Measurements from ENCODE around the gene DDX19B. TPM values are rescaled to one million over a fixed set of nuclear protein-coding genes. Genes with fewer than 3 reads are reported as not detected.
"Not testable (repeated sequence)": the region's sequence is repeated elsewhere in the genome, so short reads cannot be mapped to it uniquely, and the experiment has no call there.

DDX19B gene
- total RNA-seq, 2 experiments from 2014 or later = 29.8 to 32.3 TPM

GRCh38 chr16:70337814-70338213 lies 38.8 kb downstream of the DDX19B start:
- peaks cover 6% of the 10 kb centered on the region for H3K36me3 Mint-ChIP-seq

GRCh38 chr16:70341600-70341999 lies 42.6 kb downstream of the DDX19B start:
- Mint-ChIP-seq H3K27me3 (no peaks in the 10 kb centered on the region), H3K9me3 (no peaks in the 10 kb centered on the region), H3K27ac (no peak overlapping the region), H3K4me1 (peaks cover 11% of the 10 kb centered on the region), H3K4me3 (no peak overlapping the region), H3K36me3 (peaks cover 4% of the 10 kb centered on the region)
- POLR2A ChIA-PET = no interaction called here
- DNase-seq (no peak), ATAC-seq (ENCODE audit: low read depth) (no peak)

More at GRCh38 chr16:70337814-70338213, 38.8 kb downstream of the DDX19B start:
- Mint-ChIP-seq H3K27ac (no peak overlapping the region), H3K4me1 (no peaks in the 10 kb centered on the region), H3K9me3 (no peaks in the 10 kb centered on the region), H3K27me3 (no peaks in the 10 kb centered on the region), H3K4me3 (no peak overlapping the region)
- DNase-seq (no peak), ATAC-seq (ENCODE audit: low read depth) (no peak)
- POLR2A ChIA-PET = interaction anchor here (1.0 kb wide), 1 partner anchor 50 kb away, joined by 3 read pairs; no protein-coding TSS in a partner anchor

GRCh38 chr16:70342016-70342415 lies 43.0 kb downstream of the DDX19B start:
- ATAC-seq (ENCODE audit: low read depth) (no peak), DNase-seq (no peak)
- Mint-ChIP-seq H3K27ac (no peak overlapping the region), H3K27me3 (no peaks in the 10 kb centered on the region), H3K9me3 (no peaks in the 10 kb centered on the region), H3K36me3 (peaks cover 4% of the 10 kb centered on the region), H3K4me3 (no peak overlapping the region), H3K4me1 (peaks cover 13% of the 10 kb centered on the region)
- POLR2A ChIA-PET = no interaction called here

GRCh38 chr16:70345840-70346239 lies 46.9 kb downstream of the DDX19B start:
- peaks cover 4% of the 10 kb centered on the region for H3K36me3 Mint-ChIP-seq
- H3K4me3 Mint-ChIP-seq = peak overlapping the region; percentile 97
- H3K27ac Mint-ChIP-seq = peak overlapping the region; percentile 98
- POLR2A ChIA-PET = interaction anchor here (0.6 to 4.0 kb wide), 19 partner anchors 9 to 389 kb away, joined by 3 to 32 read pairs (median 4); partner anchors contain the start of genes AARS1, DDX19B, EXOSC6 and PDPR
- no peak for ATAC-seq (ENCODE audit: low read depth)
- H3K4me1 Mint-ChIP-seq = peaks cover 30% of the 10 kb centered on the region
- H3K27me3 Mint-ChIP-seq = no peaks in the 10 kb centered on the region
- H3K9me3 Mint-ChIP-seq = no peaks in the 10 kb centered on the region
- no peak for DNase-seq

- ATAC-seq (ENCODE audit: low read depth) (no peak), DNase-seq (no peak)
- no peaks in the 10 kb centered on the region for H3K9me3 Mint-ChIP-seq
- no peak overlapping the region for H3K27ac Mint-ChIP-seq
- no peaks in the 10 kb centered on the region for H3K27me3 Mint-ChIP-seq
- POLR2A ChIA-PET = no interaction called here
- H3K4me3 Mint-ChIP-seq = no peak overlapping the region
- H3K4me1 Mint-ChIP-seq = peaks cover 30% of the 10 kb centered on the region
- peaks cover 9% of the 10 kb centered on the region for H3K36me3 Mint-ChIP-seq
Measured at GRCh38 chr16:70348991-70349390, 50.0 kb downstream of the DDX19B start.

GRCh38 chr16:70349783-70350182 lies 50.8 kb downstream of the DDX19B start:
- POLR2A ChIA-PET = no interaction called here
- peaks cover 30% of the 10 kb centered on the region for H3K4me1 Mint-ChIP-seq
- peaks cover 9% of the 10 kb centered on the region for H3K36me3 Mint-ChIP-seq
- DNase-seq (no peak), ATAC-seq (ENCODE audit: low read depth) (no peak)
- no peaks in the 10 kb centered on the region for H3K9me3 Mint-ChIP-seq
- no peak overlapping the region for H3K27ac Mint-ChIP-seq
- no peaks in the 10 kb centered on the region for H3K27me3 Mint-ChIP-seq
- no peak overlapping the region for H3K4me3 Mint-ChIP-seq

- POLR2A ChIA-PET = interaction anchor here (0.6 to 1.4 kb wide), 4 partner anchors 9 to 24 kb away, joined by 3 to 5 read pairs (median 3); partner anchors contain the start of gene DDX19A
Measured at GRCh38 chr16:70359552-70359951, 60.6 kb downstream of the DDX19B start.

GRCh38 chr16:70364399-70364798 lies 65.4 kb downstream of the DDX19B start:
- POLR2A ChIA-PET = interaction anchor here (0.6 kb wide), 1 partner anchor 202 kb away, joined by 3 read pairs; no protein-coding TSS in a partner anchor
- ATAC-seq (ENCODE audit: low read depth) = no peak
- H3K27ac Mint-ChIP-seq = no peak overlapping the region
- no peaks in the 10 kb centered on the region for H3K4me1 Mint-ChIP-seq
- no peaks in the 10 kb centered on the region for H3K9me3 Mint-ChIP-seq
- peaks cover 8% of the 10 kb centered on the region for H3K36me3 Mint-ChIP-seq
- H3K4me3 Mint-ChIP-seq = no peak overlapping the region
- no peak for DNase-seq
- no peaks in the 10 kb centered on the region for H3K27me3 Mint-ChIP-seq

More at GRCh38 chr16:70359552-70359951, 60.6 kb downstream of the DDX19B start:
- peaks cover 1% of the 10 kb centered on the region for H3K4me1 Mint-ChIP-seq
- ATAC-seq (ENCODE audit: low read depth) (no peak), DNase-seq (no peak)
- H3K9me3 Mint-ChIP-seq = no peaks in the 10 kb centered on the region
- peaks cover 12% of the 10 kb centered on the region for H3K36me3 Mint-ChIP-seq
- H3K27ac Mint-ChIP-seq = no peak overlapping the region
- H3K4me3 Mint-ChIP-seq = no peak overlapping the region
- H3K27me3 Mint-ChIP-seq = no peaks in the 10 kb centered on the region

GRCh38 chr16:70370145-70370544 lies 71.2 kb downstream of the DDX19B start:
- H3K27me3 Mint-ChIP-seq, H3K4me3 Mint-ChIP-seq, H3K9me3 Mint-ChIP-seq, H3K4me1 Mint-ChIP-seq: not testable (repeated sequence)
- POLR2A ChIA-PET = interaction anchor here (1.2 kb wide), 1 partner anchor 11 kb away, joined by 3 read pairs; no protein-coding TSS in a partner anchor
- ATAC-seq (ENCODE audit: low read depth) = peak; percentile 74
- Mint-ChIP-seq H3K36me3 (peaks cover 15% of the 10 kb centered on the region), H3K27ac (peak overlapping the region; percentile 58)
- DNase-seq = peak; percentile 51

- no peak for DNase-seq
- H3K36me3 Mint-ChIP-seq = peaks cover 14% of the 10 kb centered on the region
- ATAC-seq (ENCODE audit: low read depth) = no peak
- H3K4me1 Mint-ChIP-seq = peaks cover 5% of the 10 kb centered on the region
- no peak overlapping the region for H3K4me3 Mint-ChIP-seq
- H3K9me3 Mint-ChIP-seq = no peaks in the 10 kb centered on the region
- POLR2A ChIA-PET = no interaction called here
- H3K27ac Mint-ChIP-seq = no peak overlapping the region
- H3K27me3 Mint-ChIP-seq = no peaks in the 10 kb centered on the region
Measured at GRCh38 chr16:70370924-70371323, 71.9 kb downstream of the DDX19B start.

GRCh38 chr16:70372921-70373728 lies 74.1 kb downstream of the DDX19B start:
- no peaks in the 10 kb centered on the region for H3K27me3 Mint-ChIP-seq
- H3K27ac Mint-ChIP-seq = no peak overlapping the region
- peaks cover 20% of the 10 kb centered on the region for H3K36me3 Mint-ChIP-seq
- no peaks in the 10 kb centered on the region for H3K9me3 Mint-ChIP-seq
- ATAC-seq (ENCODE audit: low read depth) = no peak
- H3K4me3 Mint-ChIP-seq = no peak overlapping the region
- DNase-seq = no peak
- POLR2A ChIA-PET = interaction anchor here (1.4 kb wide), 1 partner anchor 8 kb away, joined by 4 read pairs; no protein-coding TSS in a partner anchor
- H3K4me1 Mint-ChIP-seq = peaks cover 7% of the 10 kb centered on the region

- Mint-ChIP-seq H3K9me3 (no peaks in the 10 kb centered on the region), H3K36me3 (peaks cover 17% of the 10 kb centered on the region), H3K27ac (peak overlapping the region; percentile 34), H3K4me1 (peaks cover 7% of the 10 kb centered on the region), H3K27me3 (no peaks in the 10 kb centered on the region), H3K4me3 (no peak overlapping the region)
- DNase-seq (no peak), ATAC-seq (ENCODE audit: low read depth) (no peak)
- POLR2A ChIA-PET = interaction anchor here (0.7 to 1.2 kb wide), 2 partner anchors 151 to 203 kb away, joined by 3 read pairs; no protein-coding TSS in a partner anchor
Measured at GRCh38 chr16:70374213-70374612, 75.2 kb downstream of the DDX19B start.

GRCh38 chr16:70375636-70376611 lies 76.9 kb downstream of the DDX19B start:
- POLR2A ChIA-PET = interaction anchor here (1.0 kb wide), 1 partner anchor 24 kb away, joined by 3 read pairs; no protein-coding TSS in a partner anchor
- Mint-ChIP-seq H3K36me3 (peaks cover 15% of the 10 kb centered on the region), H3K27me3 (no peaks in the 10 kb centered on the region), H3K27ac (peak overlapping the region; percentile 34), H3K9me3 (no peaks in the 10 kb centered on the region), H3K4me1 (peaks cover 8% of the 10 kb centered on the region), H3K4me3 (no peak overlapping the region)
- ATAC-seq (ENCODE audit: low read depth) (no peak), DNase-seq (no peak)

All from activated naive CD8-positive, alpha-beta T cell treated with anti-CD3 and anti-CD28 coated beads, Interleukin-2, amount 10 ng/mL, durations not matched to agents 7 days and 5 days (primary cell).